Stimulated activated naive CD8-positive, alpha-beta T cell treated with anti-CD3 and anti-CD28 coated beads, Interleukin-15, amount 100 ng/mL, for 72 hours (primary cell): ENCODE data around the gene CGREF1.

Experiments
- ATAC-seq: fragments of 150-1000 bp; cut with Tn5 transposase; 2 replicates; pipeline ENCODE4 v1.10.0; 2021; ENCODE audit warnings: mild to moderate bottlenecking, moderate library complexity
- DNase-seq, 2 donors: peaks; one replicate each; pipeline ENCODE4 v3.0.0; 2021 to 2022
- H3K27ac Mint-ChIP-seq, 2 donors: one replicate each; pipeline ENCODE4 v1.8.0; 2022; ENCODE audit warnings: mild to moderate bottlenecking in 2 of 2, mixed read lengths in 2 of 2, moderate library complexity in 2 of 2
- H3K27me3 Mint-ChIP-seq: one replicate; pipeline ENCODE4 v1.8.0; 2022; ENCODE audit warnings: mixed read lengths
- H3K4me1 Mint-ChIP-seq: one replicate; pipeline ENCODE4 v1.8.0; 2022; ENCODE audit warnings: mild to moderate bottlenecking, mixed read lengths
- H3K4me3 Mint-ChIP-seq, 2 donors: one replicate each; pipeline ENCODE4 v1.8.0; 2022; ENCODE audit warnings: mild to moderate bottlenecking in 2 of 2, mixed read lengths in 2 of 2, moderate library complexity in 1 of 2
- H3K9me3 Mint-ChIP-seq, 2 donors: one replicate each; pipeline ENCODE4 v1.8.0; 2022; ENCODE audit warnings: mixed read lengths in 2 of 2

CGREF1 gene

GRCh38 chr2:27059141-27059820, 59.6 kb downstream of the CGREF1 start:
- ATAC-seq (no peak), DNase-seq (no peak)
- no peaks in the 10 kb centered on the region for H3K27me3 Mint-ChIP-seq
- H3K4me1 Mint-ChIP-seq, result no peaks in the 10 kb centered on the region
- H3K27ac Mint-ChIP-seq, result no peak overlapping the region
- H3K9me3 Mint-ChIP-seq, result no peaks in the 10 kb centered on the region
- no peak overlapping the region for H3K4me3 Mint-ChIP-seq

- H3K4me1 Mint-ChIP-seq, result peaks cover 2% of the 10 kb centered on the region
- no peak overlapping the region for H3K4me3 Mint-ChIP-seq
- no peak overlapping the region for H3K27ac Mint-ChIP-seq
- DNase-seq, result no peak
- no peak for ATAC-seq
- no peaks in the 10 kb centered on the region for H3K27me3 Mint-ChIP-seq
- H3K9me3 Mint-ChIP-seq, result no peaks in the 10 kb centered on the region
Measured at GRCh38 chr2:27058210-27058609, 60.7 kb downstream of the CGREF1 start.

GRCh38 chr2:27057184-27057583, 61.7 kb downstream of the CGREF1 start:
- DNase-seq (no peak), ATAC-seq (no peak)
- H3K27ac Mint-ChIP-seq, result no peak overlapping the region
- no peaks in the 10 kb centered on the region for H3K9me3 Mint-ChIP-seq
- no peaks in the 10 kb centered on the region for H3K27me3 Mint-ChIP-seq
- peaks cover 12% of the 10 kb centered on the region for H3K4me1 Mint-ChIP-seq
- no peak overlapping the region for H3K4me3 Mint-ChIP-seq

GRCh38 chr2:27054721-27055120, 64.2 kb downstream of the CGREF1 start:
- Mint-ChIP-seq H3K27ac (no peak overlapping the region), H3K4me1 (peaks cover 35% of the 10 kb centered on the region), H3K27me3 (no peaks in the 10 kb centered on the region), H3K4me3 (no peak overlapping the region), H3K9me3 (peaks cover 0 to 6% of the 10 kb centered on the region in 2 donors)
- DNase-seq (no peak), ATAC-seq (no peak)

GRCh38 chr2:27053776-27054175, 65.2 kb downstream of the CGREF1 start:
- no peak for ATAC-seq
- Mint-ChIP-seq H3K4me3 (no peak overlapping the region), H3K27me3 (no peaks in the 10 kb centered on the region), H3K9me3 (peaks cover 0 to 6% of the 10 kb centered on the region in 2 donors), H3K27ac (no peak overlapping the region), H3K4me1 (peaks cover 41% of the 10 kb centered on the region)
- DNase-seq, result no peak

GRCh38 chr2:27053321-27053720, 65.6 kb downstream of the CGREF1 start:
- Mint-ChIP-seq H3K9me3 (peaks cover 0 to 6% of the 10 kb centered on the region in 2 donors), H3K4me1 (peaks cover 41% of the 10 kb centered on the region), H3K27me3 (no peaks in the 10 kb centered on the region), H3K4me3 (peak overlapping the region in 1 of 2 donors; percentile 1), H3K27ac (peak overlapping the region in 1 of 2 donors; percentile 24)
- ATAC-seq (no peak), DNase-seq (no peak)

GRCh38 chr2:27051902-27052645, 66.9 kb downstream of the CGREF1 start:
- H3K4me3 Mint-ChIP-seq, result peak overlapping the region; percentile 86 to 95
- H3K27me3 Mint-ChIP-seq, result no peaks in the 10 kb centered on the region
- H3K27ac Mint-ChIP-seq, result peak overlapping the region; percentile 81 to 95
- peaks cover 0 to 6% of the 10 kb centered on the region in 2 donors for H3K9me3 Mint-ChIP-seq
- peaks cover 41% of the 10 kb centered on the region for H3K4me1 Mint-ChIP-seq
- no peak for ATAC-seq
- no peak for DNase-seq

- H3K4me1 Mint-ChIP-seq, result peaks cover 41% of the 10 kb centered on the region
- H3K27me3 Mint-ChIP-seq, result no peaks in the 10 kb centered on the region
- DNase-seq (peak; percentile 95 to 97), ATAC-seq (peak; percentile 84)
- H3K4me3 Mint-ChIP-seq, result peak within 1 kb of the TSS; percentile 89 to 95
- peak within 1 kb of the TSS; percentile 98 to 100 for H3K27ac Mint-ChIP-seq
- peaks cover 0 to 6% of the 10 kb centered on the region in 2 donors for H3K9me3 Mint-ChIP-seq
Measured at GRCh38 chr2:27050996-27051901, 67.7 kb downstream of the CGREF1 start, which contains the start of gene AGBL5. AGBL5 (plus strand) TSS chr2:27051668; CDS start chr2:27052959, 1,291 bp downstream.
